Neural progenitor cell (in vitro differentiated cells): ENCODE measurements around the gene ZNF503.

Experiments
- CTCF ChIP-seq: fragments of 200-600 bp; sonication (generic); IDR thresholded peaks from 2 replicates; pipeline ENCODE4 v1.5.1; 2017; ENCODE audit warnings: antibody characterized with exemption, mild to moderate bottlenecking
- EZH2 ChIP-seq: fragments of 200-600 bp; sonication (generic); IDR thresholded peaks from 2 replicates; pipeline ENCODE4 v1.6.1; 2017; ENCODE audit warnings: antibody characterized with exemption, mild to moderate bottlenecking, moderate library complexity

GRCh38 chr10:75429159-75429827 is 27.7 kb upstream of the ZNF503 start:
- TF ChIP-seq CTCF (no peak), EZH2 (no peak)
